A673 (cell line): Measurements from ENCODE around the gene LRRC58. TPM values are rescaled to one million over a fixed set of nuclear protein-coding genes. Genes with fewer than 3 reads are reported as not detected.

Source experiments
- BruUV-seq: library from RNA; stranded (reverse); fragments of 400-500 nt; replicated peaks from 2 replicates; lab custom pipeline; 2021; lab: Mats Ljungman, UMichigan
- CTCF ChIA-PET: fragments of 300-600 bp; sonication (Branson Sonifier 250); formaldehyde crosslinking; loops from one replicate; lab custom pipeline; 2022; ENCODE audit warnings: antibody characterized with exemption; lab: Charles Lee
- POLR2A ChIA-PET: fragments of 300-600 bp; sonication (Branson Sonifier 250); formaldehyde crosslinking; loops from one replicate; lab custom pipeline; 2022; ENCODE audit warnings: antibody characterized with exemption; ENCODE audit not compliant: low non-redundant PET; lab: Charles Lee
- DNase-seq: peaks from one replicate; pipeline ENCODE4 v3.0.0-alpha.2; 2015; ENCODE audit warnings: low spot score
- H3K27ac ChIP-seq: fragments of 200-600 bp; sonication (generic); 2 replicates; pipeline ENCODE4 v1.5.1; 2016; ENCODE audit warnings: mixed run types, low read depth, mild to moderate bottlenecking, mixed read lengths, antibody characterized with exemption, low read length; ENCODE audit not compliant: poor library complexity, severe bottlenecking
- H3K27me3 ChIP-seq: fragments of 200-600 bp; sonication (generic); replicated peaks from 2 replicates; pipeline ENCODE4 v1.6.1; 2017; ENCODE audit warnings: mixed run types, low read depth, mild to moderate bottlenecking, mixed read lengths, antibody characterized with exemption, low read length; ENCODE audit not compliant: insufficient read depth, poor library complexity
- H3K36me3 ChIP-seq: fragments of 200-600 bp; sonication (generic); 2 replicates; pipeline ENCODE4 v1.6.1; 2016; ENCODE audit warnings: mixed run types, mild to moderate bottlenecking, mixed read lengths, antibody characterized with exemption, low read length; ENCODE audit not compliant: insufficient read depth, poor library complexity, severe bottlenecking
- H3K4me1 ChIP-seq: fragments of 200-600 bp; sonication (generic); 2 replicates; pipeline ENCODE4 v1.6.1; 2017; ENCODE audit warnings: mixed run types, mild to moderate bottlenecking, mixed read lengths, antibody characterized with exemption, low read length; ENCODE audit not compliant: insufficient read depth, poor library complexity, severe bottlenecking
- H3K4me3 ChIP-seq: fragments of 200-600 bp; sonication (generic); 2 replicates; pipeline ENCODE4 v1.5.1; 2016; ENCODE audit warnings: low read depth, mixed run types, mild to moderate bottlenecking, mixed read lengths, low read length; ENCODE audit not compliant: poor library complexity, severe bottlenecking
- H3K9me3 ChIP-seq: fragments of 200-600 bp; sonication (generic); 2 replicates; pipeline ENCODE4 v1.6.1; 2016; ENCODE audit warnings: mixed run types, low read depth, mild to moderate bottlenecking, mixed read lengths, antibody characterized with exemption, low read length; ENCODE audit not compliant: poor library complexity, severe bottlenecking
- CTCF ChIP-seq: fragments of 300-800, 200-600 bp; sonication (generic); conservative IDR thresholded peaks from 2 replicates; pipeline ENCODE4 v1.5.1; 2017; ENCODE audit warnings: low read depth, mild to moderate bottlenecking, antibody characterized with exemption, low read length, moderate library complexity, mixed read lengths
- EZH2 ChIP-seq: fragments of 200-600 bp; sonication (generic); IDR thresholded peaks from 2 replicates; pipeline ENCODE4 v1.6.1; 2017; ENCODE audit warnings: borderline replicate concordance, low read depth, mild to moderate bottlenecking, mixed read lengths, antibody characterized with exemption, low read length; ENCODE audit not compliant: poor library complexity, severe bottlenecking
- intact Hi-C: fragments of 100-400 bp; cut with micrococcal nuclease; formaldehyde crosslinking; loops from one replicate; pipeline ENCODE4 v1.10.0; 2022; ENCODE audit not compliant: unreplicated experiment
- total RNA-seq: library from RNA; stranded (reverse); gene quantifications from 2 replicates; pipeline ENCODE4 v1.2.3, GENCODE V29; 2021

LRRC58 gene
- total RNA-seq, 1 experiment from 2014 or later = 34.1 TPM

- no TSS peak for BruUV-seq
- CTCF ChIA-PET = no interaction called here
- no peaks in the 10 kb centered on the region for H3K36me3 ChIP-seq
These were observed 69.1 kb downstream of the LRRC58 start for GRCh38 chr3:120280026-120280425.

GRCh38 chr3:120276767-120277166 is 72.4 kb downstream of the LRRC58 start:
- Histone ChIP-seq H3K4me3 (no peak overlapping the region), H3K4me1 (peaks cover under 1% of the 10 kb centered on the region), H3K27ac (no peak overlapping the region), H3K9me3 (no peaks in the 10 kb centered on the region), H3K27me3 (no peaks in the 10 kb centered on the region), H3K36me3 (no peaks in the 10 kb centered on the region)
- TF ChIP-seq EZH2 (no peak), CTCF (no peak)
- ChIA-PET POLR2A (no interaction called here), CTCF (no interaction called here)
- DNase-seq = no peak
- BruUV-seq = no TSS peak
- intact Hi-C loops = loop anchor here (2.0 kb wide), 1 partner anchor 18 kb away; no protein-coding TSS in a partner anchor

More at GRCh38 chr3:120280026-120280425, 69.1 kb downstream of the LRRC58 start:
- Histone ChIP-seq H3K27me3 (peaks cover 3% of the 10 kb centered on the region), H3K27ac (no peak overlapping the region), H3K4me3 (no peak overlapping the region), H3K4me1 (no peaks in the 10 kb centered on the region), H3K9me3 (no peaks in the 10 kb centered on the region)
- POLR2A ChIA-PET = no interaction called here
- DNase-seq = no peak
- intact Hi-C loops = no loop called here
- no peak for TF ChIP-seq CTCF
- TF ChIP-seq EZH2 = no peak

- intact Hi-C loops = loop anchor here (2.0 kb wide), 1 partner anchor 19 kb away; no protein-coding TSS in a partner anchor
- TF ChIP-seq EZH2 (no peak), CTCF (no peak)
- H3K27me3 ChIP-seq = no peaks in the 10 kb centered on the region
- no peaks in the 10 kb centered on the region for H3K36me3 ChIP-seq
- CTCF ChIA-PET = no interaction called here
- no peak overlapping the region for H3K4me3 ChIP-seq
- no peak overlapping the region for H3K27ac ChIP-seq
- no peaks in the 10 kb centered on the region for H3K9me3 ChIP-seq
- H3K4me1 ChIP-seq = peaks cover 3% of the 10 kb centered on the region
- no TSS peak for BruUV-seq
- DNase-seq = no peak
- POLR2A ChIA-PET = no interaction called here
These were observed 73.5 kb downstream of the LRRC58 start for GRCh38 chr3:120275618-120276017.
